Esophagus muscularis mucosa (tissue), 3 donors: Measurements from ENCODE around the gene NDUFAF5.

Source experiments
- CTCF ChIP-seq, 3 experiments: fragments of 200-600 bp in 2 of 3; fragments of 450-650 bp in 1 of 3; sonication (generic) in 2 of 3; IDR thresholded peaks; one replicate each; pipeline ENCODE4 v1.5.1; 2017 to 2019; ENCODE audit warnings: antibody characterized with exemption in 3 of 3, mild to moderate bottlenecking in 2 of 3, moderate library complexity in 1 of 3
- EP300 ChIP-seq: sonication (generic); formaldehyde crosslinking; IDR thresholded peaks from one replicate; pipeline ENCODE4 v1.6.1; 2017; ENCODE audit warnings: antibody characterized with exemption

DNA sequence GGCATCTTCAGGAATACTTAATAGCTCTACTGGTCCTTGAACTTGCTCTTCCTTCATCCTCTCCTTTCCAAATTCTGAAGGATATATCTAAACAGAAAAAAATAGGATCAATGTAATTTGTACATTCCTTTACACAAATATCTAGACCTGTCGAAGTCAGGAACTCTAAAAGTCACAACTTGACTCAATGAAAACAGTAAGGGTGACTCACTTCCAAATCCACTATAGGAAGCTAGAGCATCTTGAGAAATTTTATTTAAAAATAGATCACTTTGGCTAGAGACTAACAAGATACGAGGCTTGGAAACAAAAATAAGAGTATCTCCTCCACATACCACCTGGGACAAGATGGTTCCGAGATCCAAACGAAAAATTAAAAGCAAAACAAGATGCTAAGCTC is 12.3 kb upstream of the NDUFAF5 start:
- TF ChIP-seq EP300 (no peak), CTCF (IDR thresholded peaks at IDR 0.05) (no peak)
